Activated T-helper 9 cell treated with anti-CD3 and anti-CD28 coated beads, Interleukin-2, amount 50 U/mL, for 16 hours (primary cell): ENCODE data around the gene ARHGAP9.
"Not testable (repeated sequence)": the region's sequence is repeated elsewhere in the genome, so short reads cannot be mapped to it uniquely, and the experiment has no call there.

Experiments used
- DNase-seq: peaks from one replicate; pipeline ENCODE4 v3.0.0-alpha.2; 2020; ENCODE audit warnings: low read depth

ARHGAP9 gene

DNA sequence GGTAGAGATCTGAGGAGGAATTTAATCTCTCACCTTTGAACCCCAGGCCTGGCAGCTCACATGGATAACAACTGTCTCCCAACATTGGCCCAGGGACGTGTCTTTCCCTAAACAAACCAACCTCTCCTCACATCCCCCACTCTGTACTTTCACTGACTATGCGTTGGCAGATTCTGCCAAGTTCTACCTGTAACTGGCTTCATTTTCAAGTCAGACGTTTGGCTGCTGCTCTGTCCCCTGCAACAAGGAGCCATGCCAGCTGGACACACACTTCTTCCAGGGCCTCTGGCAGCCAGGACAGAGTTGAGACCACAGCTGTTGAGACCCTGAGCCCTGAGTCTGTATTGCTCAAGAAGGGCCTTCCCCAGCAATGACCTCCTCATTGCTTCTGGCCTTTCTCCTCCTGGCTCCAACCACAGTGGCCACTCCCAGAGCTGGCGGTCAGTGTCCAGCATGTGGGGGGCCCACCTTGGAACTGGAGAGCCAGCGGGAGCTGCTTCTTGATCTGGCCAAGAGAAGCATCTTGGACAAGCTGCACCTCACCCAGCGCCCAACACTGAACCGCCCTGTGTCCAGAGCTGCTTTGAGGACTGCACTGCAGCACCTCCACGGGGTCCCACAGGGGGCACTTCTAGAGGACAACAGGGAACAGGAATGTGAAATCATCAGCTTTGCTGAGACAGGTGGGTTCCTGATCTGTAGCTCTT is 45.0 kb downstream of the ARHGAP9 start, which contains the start of gene INHBC:
Gene INHBC (plus strand): TSS at position 268 of the 707 bp plus-strand sequence. CDS start 103 bp downstream, at position 371.
- DNase-seq, result no peak

DNA sequence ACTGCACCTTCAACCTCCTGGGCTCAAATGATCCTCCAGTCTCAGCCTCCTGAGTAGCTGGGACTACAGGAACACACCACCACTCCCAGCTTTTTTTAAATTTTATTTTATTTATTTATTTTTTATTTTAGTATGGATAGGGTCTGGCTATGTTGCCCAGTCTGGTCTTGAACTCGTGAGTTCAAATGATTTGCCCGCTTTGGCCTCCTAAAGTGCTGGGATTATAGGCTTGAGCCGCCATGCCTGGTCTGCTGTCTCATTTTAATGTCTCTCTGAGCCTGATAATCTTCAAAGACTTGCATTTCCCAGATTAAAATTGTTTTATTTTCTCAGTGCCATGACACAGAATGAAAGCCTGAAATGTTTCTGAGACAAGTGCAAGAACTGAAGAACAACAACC is 46.3 kb downstream of the ARHGAP9 start:
- no peak for DNase-seq

DNA sequence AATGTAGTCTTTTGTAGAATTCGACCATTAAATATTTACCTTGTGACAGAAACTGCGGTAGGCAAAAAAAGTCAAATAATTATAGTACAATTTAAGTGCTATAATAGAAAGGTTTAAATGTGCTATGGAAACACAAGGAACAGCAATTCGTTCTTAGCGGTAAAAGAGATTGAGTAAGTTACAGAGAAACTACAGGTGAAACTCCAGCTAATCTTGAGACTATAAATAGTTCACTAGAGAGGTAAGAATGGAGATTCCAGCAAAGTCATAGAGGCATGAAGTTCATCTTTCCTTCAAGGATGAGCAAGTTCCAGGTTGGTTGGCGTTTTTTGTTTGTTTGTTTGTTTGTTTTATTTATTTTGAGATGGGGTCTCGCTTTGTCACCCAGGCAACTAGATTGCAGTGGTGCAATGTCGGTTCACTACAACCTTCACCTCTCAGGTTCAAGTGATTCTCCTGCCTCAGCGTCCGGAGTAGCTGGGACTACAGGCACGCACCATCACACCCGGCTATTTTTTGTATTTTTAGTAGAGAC is 47.9 kb downstream of the ARHGAP9 start:
- DNase-seq, result no peak

DNA sequence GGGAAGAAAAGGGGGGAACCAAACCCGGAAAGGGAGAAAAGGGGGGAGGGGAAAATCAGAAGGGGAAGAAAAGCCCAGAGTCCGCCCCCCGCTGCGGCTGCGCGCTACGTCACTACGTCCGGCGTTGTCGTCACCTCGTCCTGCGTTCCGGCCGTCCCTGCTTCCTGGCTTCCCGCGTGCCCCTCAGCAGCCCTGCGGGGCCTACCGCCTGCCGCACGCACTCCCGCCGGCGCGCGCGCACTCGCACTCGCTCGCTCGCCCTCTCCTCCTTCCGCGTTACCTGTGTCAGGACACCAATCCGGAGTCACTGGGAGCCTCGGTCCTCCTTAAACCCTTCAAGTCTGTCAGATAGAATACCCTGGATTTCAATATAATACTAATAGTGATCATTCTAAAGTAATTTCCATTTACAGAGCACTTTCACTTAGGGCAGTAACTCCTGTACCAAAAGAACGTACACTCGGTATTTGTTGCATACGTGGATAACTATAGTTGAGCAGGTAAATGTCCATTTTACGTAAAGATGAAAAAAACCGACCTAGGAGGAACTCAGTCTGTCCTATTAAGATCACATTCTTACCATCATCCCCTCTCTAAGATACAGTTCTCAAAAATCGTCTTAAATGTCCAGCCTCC is 48.6 kb downstream of the ARHGAP9 start, which contains the start of gene R3HDM2:
Gene R3HDM2 (minus strand): TSS at position 113 of the 636 bp plus-strand sequence. CDS start 120,615 bp downstream, outside the sequence.
- DNase-seq, result peak; percentile 95

DNA sequence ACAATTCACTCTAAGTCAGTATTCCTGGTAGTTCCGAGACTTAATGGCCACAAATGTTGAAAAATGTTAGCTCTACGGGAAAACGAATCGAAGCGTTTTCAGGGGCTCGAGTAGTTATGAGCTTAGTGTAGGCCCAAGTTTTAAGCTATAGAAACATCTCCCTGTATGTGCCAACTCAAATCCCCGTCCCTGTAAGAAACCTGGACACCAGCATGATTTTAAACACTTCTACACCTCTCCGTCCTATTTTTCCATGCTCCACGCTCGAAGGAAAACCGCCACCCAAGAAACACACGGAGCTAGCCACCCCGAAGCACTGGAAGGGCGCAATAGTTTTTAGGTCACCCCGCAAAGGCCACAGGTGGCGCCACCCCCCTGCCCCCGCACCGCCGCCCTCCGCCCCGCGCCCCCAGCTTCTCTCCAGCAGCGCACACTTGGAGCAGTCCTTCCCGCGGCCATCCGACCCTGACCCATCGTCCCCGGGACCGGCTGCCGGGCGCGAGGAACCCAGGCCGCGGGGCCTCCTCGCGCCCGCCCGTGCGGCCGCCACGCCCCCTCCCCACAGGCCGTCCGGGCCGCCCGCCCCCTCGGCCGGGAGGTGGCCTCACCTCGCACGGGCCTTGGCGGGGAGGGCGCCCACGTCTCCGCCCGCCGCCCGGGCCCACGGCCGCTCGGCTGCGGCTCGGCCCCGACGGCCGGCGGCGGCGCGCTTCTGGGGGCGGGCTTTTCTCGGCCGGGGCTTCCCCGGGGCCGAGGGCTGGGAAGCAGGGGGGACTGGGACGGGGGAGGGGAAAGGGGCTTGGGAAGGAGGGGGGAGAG is 49.3 kb downstream of the ARHGAP9 start:
- no peak for DNase-seq

DNA sequence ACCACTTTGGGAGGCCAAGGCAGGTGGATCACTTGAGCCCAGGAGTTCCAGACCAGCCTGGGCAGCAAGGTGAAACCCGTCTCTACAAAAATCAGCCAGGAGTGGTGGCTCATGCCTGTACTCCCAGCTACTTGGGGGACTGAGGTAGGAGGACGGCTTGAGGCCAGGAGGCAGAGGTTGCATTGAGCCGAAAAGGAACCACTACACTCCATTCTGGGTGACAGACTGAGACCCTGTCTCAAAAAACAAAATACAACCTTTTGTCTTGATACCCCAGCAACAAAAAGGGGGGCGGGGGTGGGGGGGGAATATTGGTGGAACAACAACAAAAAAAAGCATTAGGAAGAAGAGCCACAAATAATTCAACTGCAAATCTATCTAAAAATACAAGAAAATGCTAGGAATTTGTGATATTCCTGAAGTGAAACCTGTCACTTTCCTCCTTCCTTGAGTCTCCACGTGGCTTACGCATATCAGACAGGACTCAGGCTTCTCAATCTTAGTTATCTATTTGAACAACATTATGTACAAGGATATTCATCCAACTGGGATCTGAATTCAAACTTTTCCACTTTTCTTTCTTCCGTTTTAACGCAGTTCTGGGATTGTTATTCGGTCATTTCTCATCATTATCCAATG is 50.1 kb downstream of the ARHGAP9 start:
- DNase-seq, result no peak

DNA sequence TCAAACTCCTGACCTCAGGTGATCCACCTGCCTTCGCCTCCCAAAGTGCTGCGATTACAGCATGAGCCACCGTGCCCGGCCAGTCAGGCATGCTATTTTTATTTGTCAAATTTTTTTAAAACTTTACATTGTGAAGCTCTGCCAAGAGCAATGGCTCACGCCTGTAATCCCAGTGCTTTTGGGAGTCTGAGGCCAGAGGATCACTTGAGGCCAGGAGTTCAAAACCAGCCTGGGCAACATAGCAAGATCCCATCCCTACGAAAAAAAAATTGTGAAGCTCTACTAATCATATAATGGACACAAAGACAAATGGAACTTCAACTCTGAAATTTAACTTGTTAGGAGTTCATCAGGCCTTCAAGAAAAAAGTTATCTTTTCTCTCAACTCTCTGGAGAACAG is 50.7 kb downstream of the ARHGAP9 start:
- DNase-seq, result no peak

DNA sequence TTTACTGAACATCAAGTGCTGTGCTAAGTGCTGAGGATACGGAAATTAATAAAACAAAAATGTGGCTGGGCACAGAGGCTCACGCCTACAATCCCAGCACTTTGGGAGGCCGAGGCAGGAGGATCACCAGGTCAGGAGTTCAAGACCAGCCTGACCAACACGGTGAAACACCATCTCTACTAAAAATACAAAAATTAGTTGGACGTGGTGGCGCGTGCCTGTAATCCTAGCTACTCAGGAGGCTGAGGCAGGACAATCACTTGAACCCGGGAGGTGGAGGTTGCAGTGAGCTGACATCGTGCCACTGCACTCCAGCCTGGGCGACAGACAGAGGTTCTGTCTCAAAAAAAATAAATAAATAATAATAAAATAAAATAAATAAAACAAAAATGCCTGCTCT is 52.7 kb downstream of the ARHGAP9 start:
- DNase-seq, result not testable (repeated sequence)
